ENCODE data around the gene MDM4.

The MDM4 gene

DNA sequence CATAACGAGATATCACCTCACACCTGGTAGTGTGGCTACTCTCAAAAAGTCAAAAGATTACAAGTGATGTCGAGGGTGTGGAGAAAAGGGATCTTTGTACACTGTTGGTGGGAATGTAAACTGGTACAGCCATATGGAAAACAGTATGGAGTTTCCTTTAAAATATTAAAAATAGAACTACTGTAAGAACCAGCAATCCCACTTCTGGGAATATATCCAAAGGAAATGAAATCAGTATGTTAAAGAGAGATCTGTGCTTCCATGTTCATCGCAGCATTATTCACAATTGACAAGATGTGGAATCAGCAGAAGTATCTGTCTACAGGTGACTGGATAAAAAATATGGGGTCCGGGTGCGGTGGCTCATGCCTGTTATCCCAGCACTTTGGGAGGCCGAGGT lies 14.0 kb upstream of the MDM4 start:
- Histone ChIP-seq H3K4me3 (ENCODE audit: low read length in 2 of 2) (no peak overlapping the region), H2BK15ac (ENCODE audit: low read length) (no peak overlapping the region), H3K4ac (ENCODE audit: low read length) (no peak overlapping the region), H3K9ac (ENCODE audit: low read depth, low read length, poor library complexity) (no peak overlapping the region), H3K4me2 (ENCODE audit: insufficient read depth, low read length, poor library complexity, severe bottlenecking) (no peak overlapping the region), H2AFZ (ENCODE audit: low read length) (no peak overlapping the region), H3K23ac (ENCODE audit: low read depth, low read length, poor library complexity) (no peak overlapping the region), H4K91ac (ENCODE audit: low read depth, low read length, poor library complexity) (no peak overlapping the region), H3K27me3 (ENCODE audit: control insufficient read depth in 3 of 3, insufficient read depth in 3 of 3, low read depth in 1 of 3, low read length in 3 of 3) (peaks cover 0 to 7% (median 0%) of the 10 kb centered on the region in 3 experiments), H2AK5ac (ENCODE audit: low read depth, low read length) (no peak overlapping the region), H2BK120ac (ENCODE audit: low read depth, low read length) (no peak overlapping the region), H2BK5ac (ENCODE audit: low read length) (no peak overlapping the region), H3K18ac (ENCODE audit: low read length) (no peak overlapping the region), H3K36me3 (replicated peaks in 1 of 2; ENCODE audit: control insufficient read depth in 2 of 2, insufficient read depth in 2 of 2, low read length in 2 of 2) (no peaks in the 10 kb centered on the region), H3K79me1 (ENCODE audit: low read depth, low read length) (no peaks in the 10 kb centered on the region), H2BK12ac (ENCODE audit: low read length) (no peak overlapping the region), H3K4me1 (ENCODE audit: control insufficient read depth in 2 of 2, insufficient read depth in 1 of 2, low read depth in 1 of 2, low read length in 2 of 2) (peaks cover 3 to 8% of the 10 kb centered on the region in 2 donors), H3K14ac (ENCODE audit: low read length) (no peak overlapping the region), H4K8ac (ENCODE audit: low read depth, low read length) (no peak overlapping the region), H3K9me3 (replicated peaks in 1 of 2; ENCODE audit: control insufficient read depth in 2 of 2, insufficient read depth in 1 of 2, low read depth in 1 of 2, low read length in 2 of 2) (no peaks in the 10 kb centered on the region), H3K27ac (replicated peaks; ENCODE audit: low read length) (no peak overlapping the region)
- no CpG with 5 or more reads among the region's 6 CpGs for WGBS, 2 donors (ENCODE audit: extremely low coverage in 2 of 2, insufficient read length in 2 of 2, insufficient replicate concordance in 1 of 2)
- DNase-seq (ENCODE audit: low spot score) = no peak

DNA sequence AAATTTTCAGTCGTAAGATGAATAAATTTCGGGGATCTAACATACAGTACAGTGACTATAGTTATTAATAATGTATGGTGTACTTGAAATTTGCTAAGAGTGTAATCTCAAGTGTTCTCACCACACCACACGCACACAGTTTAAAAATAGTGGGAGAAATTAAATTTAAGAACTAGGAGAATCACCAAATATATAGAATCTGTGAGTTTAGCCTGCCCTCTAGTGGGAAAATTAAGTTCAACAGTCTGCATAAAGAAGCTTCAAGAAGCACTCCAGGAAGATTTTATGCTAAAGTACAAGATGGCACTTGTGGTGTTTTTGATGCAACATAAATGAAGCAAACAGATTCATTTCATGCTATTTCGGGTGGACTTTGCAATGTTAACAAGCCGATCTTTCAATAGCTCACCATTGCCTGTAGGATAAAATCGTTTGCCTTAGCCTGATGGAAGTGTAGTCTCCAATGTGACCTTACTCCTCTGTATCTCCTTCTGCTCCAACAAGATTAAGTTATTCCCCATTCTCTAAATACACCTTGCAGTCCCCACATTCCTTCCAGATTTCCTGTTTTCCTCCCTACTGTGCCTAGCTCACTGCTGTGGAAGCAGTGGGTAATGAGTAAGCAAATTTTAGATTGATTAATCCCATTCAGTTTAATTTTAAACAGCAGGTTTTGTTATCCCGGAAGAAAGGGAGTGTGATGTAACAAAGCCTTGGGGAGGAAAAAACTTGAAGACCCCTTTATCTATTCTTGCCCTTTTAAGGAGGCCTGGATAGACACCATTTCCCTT lies 12.9 kb upstream of the MDM4 start:
- Histone ChIP-seq H3K4me3 (ENCODE audit: low read length in 2 of 2) (peak overlapping the region in 1 of 2 donors; percentile 31), H2BK15ac (ENCODE audit: low read length) (no peak overlapping the region), H2BK120ac (ENCODE audit: low read depth, low read length) (no peak overlapping the region), H2AFZ (ENCODE audit: low read length) (peak overlapping the region; percentile 79), H3K4me1 (ENCODE audit: control insufficient read depth in 2 of 2, insufficient read depth in 1 of 2, low read depth in 1 of 2, low read length in 2 of 2) (peaks cover 3 to 8% of the 10 kb centered on the region in 2 donors), H3K14ac (ENCODE audit: low read length) (no peak overlapping the region), H4K91ac (ENCODE audit: low read depth, low read length, poor library complexity) (no peak overlapping the region), H4K8ac (ENCODE audit: low read depth, low read length) (no peak overlapping the region), H2AK5ac (ENCODE audit: low read depth, low read length) (no peak overlapping the region), H3K36me3 (replicated peaks in 1 of 2; ENCODE audit: control insufficient read depth in 2 of 2, insufficient read depth in 2 of 2, low read length in 2 of 2) (no peaks in the 10 kb centered on the region), H3K23ac (ENCODE audit: low read depth, low read length, poor library complexity) (no peak overlapping the region), H3K18ac (ENCODE audit: low read length) (no peak overlapping the region), H3K9me3 (replicated peaks in 1 of 2; ENCODE audit: control insufficient read depth in 2 of 2, insufficient read depth in 1 of 2, low read depth in 1 of 2, low read length in 2 of 2) (no peaks in the 10 kb centered on the region), H3K27ac (replicated peaks; ENCODE audit: low read length) (no peak overlapping the region), H3K4ac (ENCODE audit: low read length) (no peak overlapping the region), H3K79me1 (ENCODE audit: low read depth, low read length) (no peaks in the 10 kb centered on the region), H3K9ac (ENCODE audit: low read depth, low read length, poor library complexity) (no peak overlapping the region), H2BK12ac (ENCODE audit: low read length) (no peak overlapping the region), H3K27me3 (ENCODE audit: control insufficient read depth in 3 of 3, insufficient read depth in 3 of 3, low read depth in 1 of 3, low read length in 3 of 3) (no peaks in the 10 kb centered on the region), H2BK5ac (ENCODE audit: low read length) (no peak overlapping the region), H3K4me2 (ENCODE audit: insufficient read depth, low read length, poor library complexity, severe bottlenecking) (no peak overlapping the region)
- WGBS, 2 donors (ENCODE audit: extremely low coverage in 2 of 2, insufficient read length in 2 of 2, insufficient replicate concordance in 1 of 2) = no CpG with 5 or more reads among the region's 7 CpGs
- peak; percentile 69 for DNase-seq (ENCODE audit: low spot score)

DNA sequence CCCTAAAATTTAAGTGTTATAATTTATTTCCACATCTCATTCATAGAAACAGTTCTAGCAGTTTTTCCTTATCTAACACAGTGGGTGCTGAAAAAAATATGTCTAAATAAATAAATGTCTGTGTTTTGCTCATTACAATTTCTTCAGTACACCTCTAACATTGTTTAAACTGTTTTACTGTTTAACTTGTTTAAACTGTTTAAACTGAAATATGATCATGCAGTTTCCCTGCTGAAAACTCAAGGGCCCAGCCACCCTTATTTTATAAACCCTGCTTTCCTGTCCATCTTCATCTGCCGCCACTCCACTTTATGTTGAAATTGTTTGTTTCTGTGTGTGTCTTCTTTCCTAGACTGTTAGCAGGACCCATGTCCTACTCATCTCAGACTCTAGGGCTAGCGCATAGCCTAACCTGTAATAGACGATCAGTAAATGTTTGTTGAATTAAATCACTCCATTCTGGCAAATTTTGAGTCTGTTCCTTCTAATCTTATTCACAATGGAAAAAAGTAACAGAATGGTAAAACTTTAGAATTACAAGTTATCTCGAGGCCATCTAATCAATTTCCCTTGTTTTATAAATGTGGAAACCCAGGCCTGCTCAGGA lies 12.2 kb upstream of the MDM4 start:
- Histone ChIP-seq H3K9ac (ENCODE audit: low read depth, low read length, poor library complexity) (no peak overlapping the region), H3K4ac (ENCODE audit: low read length) (no peak overlapping the region), H2AK5ac (ENCODE audit: low read depth, low read length) (no peak overlapping the region), H3K36me3 (replicated peaks in 1 of 2; ENCODE audit: control insufficient read depth in 2 of 2, insufficient read depth in 2 of 2, low read length in 2 of 2) (no peaks in the 10 kb centered on the region), H3K9me3 (replicated peaks in 1 of 2; ENCODE audit: control insufficient read depth in 2 of 2, insufficient read depth in 1 of 2, low read depth in 1 of 2, low read length in 2 of 2) (no peaks in the 10 kb centered on the region), H3K18ac (ENCODE audit: low read length) (no peak overlapping the region), H3K79me1 (ENCODE audit: low read depth, low read length) (no peaks in the 10 kb centered on the region), H3K4me3 (ENCODE audit: low read length in 2 of 2) (no peak overlapping the region), H4K8ac (ENCODE audit: low read depth, low read length) (no peak overlapping the region), H3K23ac (ENCODE audit: low read depth, low read length, poor library complexity) (no peak overlapping the region), H3K14ac (ENCODE audit: low read length) (no peak overlapping the region), H2AFZ (ENCODE audit: low read length) (peak overlapping the region; percentile 79), H2BK120ac (ENCODE audit: low read depth, low read length) (no peak overlapping the region), H2BK15ac (ENCODE audit: low read length) (no peak overlapping the region), H3K4me1 (ENCODE audit: control insufficient read depth in 2 of 2, insufficient read depth in 1 of 2, low read depth in 1 of 2, low read length in 2 of 2) (peaks cover 3 to 8% of the 10 kb centered on the region in 2 donors), H3K4me2 (ENCODE audit: insufficient read depth, low read length, poor library complexity, severe bottlenecking) (no peak overlapping the region), H4K91ac (ENCODE audit: low read depth, low read length, poor library complexity) (no peak overlapping the region), H3K27me3 (ENCODE audit: control insufficient read depth in 3 of 3, insufficient read depth in 3 of 3, low read depth in 1 of 3, low read length in 3 of 3) (no peaks in the 10 kb centered on the region), H2BK12ac (ENCODE audit: low read length) (no peak overlapping the region), H2BK5ac (ENCODE audit: low read length) (no peak overlapping the region), H3K27ac (replicated peaks; ENCODE audit: low read length) (no peak overlapping the region)
- no peak for DNase-seq (ENCODE audit: low spot score)
- no CpG with 5 or more reads among the region's 4 CpGs for WGBS, 2 donors (ENCODE audit: extremely low coverage in 2 of 2, insufficient read length in 2 of 2, insufficient replicate concordance in 1 of 2)

DNA sequence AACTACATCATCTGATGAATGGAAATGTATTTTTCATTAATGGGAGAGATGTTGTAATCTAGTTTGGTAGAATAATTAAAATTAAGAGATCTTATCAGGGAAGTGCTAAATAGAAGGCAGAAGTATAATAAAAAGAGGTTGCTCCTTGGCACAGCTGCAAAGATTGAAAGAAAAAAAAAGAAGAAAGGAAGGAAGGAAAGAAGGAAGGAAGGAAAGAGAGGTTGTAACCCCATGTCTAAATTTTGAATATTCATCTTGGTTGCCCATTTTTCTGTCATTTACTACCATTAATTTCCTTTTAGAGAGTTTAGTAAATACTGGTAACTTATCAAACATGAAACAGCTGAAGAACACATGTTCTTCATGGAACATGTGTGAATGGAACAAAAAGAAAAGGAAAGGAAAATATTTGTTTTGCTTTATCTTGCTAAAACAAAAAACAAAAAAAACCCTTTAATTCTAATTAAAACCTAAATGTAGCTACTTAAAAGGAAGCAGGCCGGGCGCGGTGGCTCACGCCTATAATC lies 10.5 kb upstream of the MDM4 start:
- Histone ChIP-seq H3K23ac (ENCODE audit: low read depth, low read length, poor library complexity) (no peak overlapping the region), H2BK15ac (ENCODE audit: low read length) (no peak overlapping the region), H3K4ac (ENCODE audit: low read length) (no peak overlapping the region), H3K4me3 (ENCODE audit: low read length in 2 of 2) (peak overlapping the region; percentile 69 to 80), H2BK120ac (ENCODE audit: low read depth, low read length) (no peak overlapping the region), H2BK12ac (ENCODE audit: low read length) (no peak overlapping the region), H3K4me1 (ENCODE audit: control insufficient read depth in 2 of 2, insufficient read depth in 1 of 2, low read depth in 1 of 2, low read length in 2 of 2) (peaks cover 3 to 8% of the 10 kb centered on the region in 2 donors), H3K27me3 (ENCODE audit: control insufficient read depth in 3 of 3, insufficient read depth in 3 of 3, low read depth in 1 of 3, low read length in 3 of 3) (no peaks in the 10 kb centered on the region), H2AFZ (ENCODE audit: low read length) (peak overlapping the region; percentile 86), H4K91ac (ENCODE audit: low read depth, low read length, poor library complexity) (no peak overlapping the region), H2BK5ac (ENCODE audit: low read length) (no peak overlapping the region), H3K9ac (ENCODE audit: low read depth, low read length, poor library complexity) (no peak overlapping the region), H3K14ac (ENCODE audit: low read length) (no peak overlapping the region), H3K18ac (ENCODE audit: low read length) (no peak overlapping the region), H3K27ac (replicated peaks; ENCODE audit: low read length) (no peak overlapping the region), H3K9me3 (replicated peaks in 1 of 2; ENCODE audit: control insufficient read depth in 2 of 2, insufficient read depth in 1 of 2, low read depth in 1 of 2, low read length in 2 of 2) (no peaks in the 10 kb centered on the region), H3K36me3 (replicated peaks in 1 of 2; ENCODE audit: control insufficient read depth in 2 of 2, insufficient read depth in 2 of 2, low read length in 2 of 2) (no peaks in the 10 kb centered on the region), H3K79me1 (ENCODE audit: low read depth, low read length) (no peaks in the 10 kb centered on the region), H2AK5ac (ENCODE audit: low read depth, low read length) (no peak overlapping the region), H4K8ac (ENCODE audit: low read depth, low read length) (no peak overlapping the region), H3K4me2 (ENCODE audit: insufficient read depth, low read length, poor library complexity, severe bottlenecking) (peak overlapping the region; percentile 2)
- DNase-seq (ENCODE audit: low spot score) = no peak
- WGBS, 2 donors (ENCODE audit: extremely low coverage in 2 of 2, insufficient read length in 2 of 2, insufficient replicate concordance in 1 of 2) = no CpG with 5 or more reads among the region's 4 CpGs
